AG20443 (cell line): ENCODE data around the gene TUT1.
"Not testable (repeated sequence)": the region's sequence is repeated elsewhere in the genome, so short reads cannot be mapped to it uniquely, and the experiment has no call there.

Experiments used
- DNase-seq: peaks from one replicate; pipeline ENCODE4 v3.0.0; 2012; ENCODE audit warnings: low spot score, mixed read lengths

The TUT1 gene, protein sequence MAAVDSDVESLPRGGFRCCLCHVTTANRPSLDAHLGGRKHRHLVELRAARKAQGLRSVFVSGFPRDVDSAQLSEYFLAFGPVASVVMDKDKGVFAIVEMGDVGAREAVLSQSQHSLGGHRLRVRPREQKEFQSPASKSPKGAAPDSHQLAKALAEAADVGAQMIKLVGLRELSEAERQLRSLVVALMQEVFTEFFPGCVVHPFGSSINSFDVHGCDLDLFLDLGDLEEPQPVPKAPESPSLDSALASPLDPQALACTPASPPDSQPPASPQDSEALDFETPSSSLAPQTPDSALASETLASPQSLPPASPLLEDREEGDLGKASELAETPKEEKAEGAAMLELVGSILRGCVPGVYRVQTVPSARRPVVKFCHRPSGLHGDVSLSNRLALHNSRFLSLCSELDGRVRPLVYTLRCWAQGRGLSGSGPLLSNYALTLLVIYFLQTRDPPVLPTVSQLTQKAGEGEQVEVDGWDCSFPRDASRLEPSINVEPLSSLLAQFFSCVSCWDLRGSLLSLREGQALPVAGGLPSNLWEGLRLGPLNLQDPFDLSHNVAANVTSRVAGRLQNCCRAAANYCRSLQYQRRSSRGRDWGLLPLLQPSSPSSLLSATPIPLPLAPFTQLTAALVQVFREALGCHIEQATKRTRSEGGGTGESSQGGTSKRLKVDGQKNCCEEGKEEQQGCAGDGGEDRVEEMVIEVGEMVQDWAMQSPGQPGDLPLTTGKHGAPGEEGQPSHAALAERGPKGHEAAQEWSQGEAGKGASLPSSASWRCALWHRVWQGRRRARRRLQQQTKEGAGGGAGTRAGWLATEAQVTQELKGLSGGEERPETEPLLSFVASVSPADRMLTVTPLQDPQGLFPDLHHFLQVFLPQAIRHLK

GRCh38 chr11:62591448-62592145, at the start of gene TUT1:
Gene TUT1, minus strand, starts transcription at chr11:62591523. Its CDS starts 38 bp downstream, at chr11:62591485.
- DNase-seq: peak; percentile 93

DNA sequence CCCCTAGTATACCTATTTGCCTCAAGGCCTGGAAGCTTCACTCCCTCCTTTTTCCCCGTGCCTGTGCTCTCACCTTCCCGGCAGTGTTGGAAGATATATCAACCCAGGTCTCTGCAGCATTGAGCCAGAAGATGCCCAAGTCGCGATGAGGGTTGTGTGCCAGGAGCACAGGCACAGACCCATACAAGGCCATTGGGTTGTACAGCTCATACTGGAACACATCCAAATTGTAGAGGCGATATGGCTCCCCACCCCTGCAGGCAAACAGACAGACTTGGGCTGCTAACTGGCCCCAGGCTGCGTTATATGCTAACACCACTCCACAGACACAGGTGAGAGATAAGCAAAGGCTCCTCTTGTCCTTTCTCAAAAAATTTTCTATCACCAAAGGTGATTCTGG, 41.2 kb upstream of the TUT1 start:
- DNase-seq: no peak

DNA sequence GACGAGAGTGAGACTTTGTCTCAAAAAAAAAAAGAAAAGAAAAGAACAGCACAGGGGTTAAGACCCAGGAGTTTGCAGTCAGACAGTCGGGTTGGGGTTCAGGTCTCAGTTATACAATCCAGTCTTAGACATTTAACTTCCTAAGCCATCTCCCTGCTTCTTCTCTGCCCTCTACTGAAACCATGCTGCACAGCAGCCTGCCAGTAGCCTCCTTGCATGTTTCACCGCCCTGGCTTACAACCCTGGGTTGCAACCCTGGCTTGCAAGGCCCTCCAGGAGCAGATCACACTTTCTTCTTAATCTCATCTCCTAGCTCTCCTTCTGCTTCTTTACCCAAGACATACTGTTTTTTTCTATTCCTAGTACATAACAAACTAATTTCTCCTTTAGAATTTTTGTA, 36.4 kb upstream of the TUT1 start:
- DNase-seq: no peak

DNA sequence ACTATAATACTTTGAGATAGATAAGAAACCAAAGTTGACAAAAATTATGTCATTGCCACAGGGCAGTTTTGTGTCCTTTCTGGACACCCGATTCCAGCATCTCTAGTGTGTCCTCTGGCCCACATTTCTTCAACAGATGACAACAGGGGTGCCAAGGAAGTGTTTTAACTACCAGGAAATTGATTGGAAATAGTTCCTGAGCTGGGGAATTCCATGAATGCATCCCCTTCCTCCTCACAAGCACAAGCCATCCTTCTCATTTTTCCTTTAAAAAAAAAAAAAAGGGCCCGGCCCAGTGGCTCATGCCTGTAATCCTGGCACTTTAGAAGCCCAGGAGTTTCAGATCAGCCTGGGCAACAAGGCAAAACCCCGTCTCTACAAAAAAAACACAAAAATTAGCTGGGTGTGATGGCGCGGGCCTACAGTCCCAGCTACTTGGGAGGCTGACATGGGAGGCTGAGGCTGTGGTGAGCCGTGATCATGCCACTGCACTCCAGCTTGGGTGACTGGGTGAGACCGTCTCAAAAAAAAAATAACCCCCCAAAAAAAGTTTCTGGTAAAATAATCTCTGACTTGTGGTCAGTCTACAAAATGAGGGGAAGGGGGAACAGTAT, 31.3 kb upstream of the TUT1 start:
- DNase-seq: no peak

DNA sequence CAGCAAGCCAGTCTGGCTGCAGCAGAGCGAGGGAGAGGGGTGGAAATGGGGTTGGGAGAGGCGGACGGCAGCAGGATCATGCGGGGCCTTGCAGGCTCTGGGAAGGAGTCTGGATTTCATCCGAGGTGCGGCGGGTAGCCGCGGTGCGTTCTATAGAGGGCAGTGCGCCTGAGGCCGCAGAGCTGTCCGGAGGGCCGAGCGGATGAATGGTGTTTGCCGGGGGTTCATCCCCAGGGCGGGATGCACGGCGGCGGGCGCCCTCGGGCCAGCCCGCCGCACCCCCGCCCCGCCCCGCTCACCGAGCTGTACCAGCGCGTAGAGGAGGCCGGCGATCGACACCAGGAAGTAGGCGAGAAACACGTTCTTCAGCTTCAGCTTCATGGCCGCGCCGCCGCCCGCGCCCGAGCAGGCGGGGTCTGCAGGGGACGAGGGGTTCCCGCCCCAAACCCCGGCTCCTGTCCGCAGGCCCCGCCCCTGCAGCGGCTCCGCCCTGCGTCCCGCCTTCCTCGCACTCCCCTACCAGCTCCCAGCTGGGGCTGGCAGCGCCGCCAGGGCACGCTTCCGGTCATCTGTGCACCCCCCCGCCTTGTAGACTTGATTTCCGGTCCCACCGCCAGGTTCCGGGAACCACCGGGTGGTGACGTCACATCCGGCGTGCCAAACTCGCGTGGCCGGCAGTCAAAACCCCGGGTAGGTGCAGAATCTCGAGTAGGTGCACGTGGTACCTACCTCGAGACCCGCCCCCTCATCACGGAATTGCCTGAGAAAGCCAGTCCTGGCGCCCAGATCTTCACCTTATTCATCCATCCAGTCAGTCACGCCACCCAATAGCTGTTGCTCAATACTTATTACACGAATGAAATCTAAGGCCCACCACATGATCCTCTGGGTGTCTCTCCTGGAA, 30.5 kb upstream of the TUT1 start, which contains the start of gene B3GAT3:
B3GAT3 (minus strand) TSS at position 420 of the 904 bp plus-strand sequence; CDS start at position 381, 39 bp downstream.
- DNase-seq: peak; percentile 99

- no peak for DNase-seq
Observed at GRCh38 chr11:62621027-62621566, 29.8 kb upstream of the TUT1 start.

DNA sequence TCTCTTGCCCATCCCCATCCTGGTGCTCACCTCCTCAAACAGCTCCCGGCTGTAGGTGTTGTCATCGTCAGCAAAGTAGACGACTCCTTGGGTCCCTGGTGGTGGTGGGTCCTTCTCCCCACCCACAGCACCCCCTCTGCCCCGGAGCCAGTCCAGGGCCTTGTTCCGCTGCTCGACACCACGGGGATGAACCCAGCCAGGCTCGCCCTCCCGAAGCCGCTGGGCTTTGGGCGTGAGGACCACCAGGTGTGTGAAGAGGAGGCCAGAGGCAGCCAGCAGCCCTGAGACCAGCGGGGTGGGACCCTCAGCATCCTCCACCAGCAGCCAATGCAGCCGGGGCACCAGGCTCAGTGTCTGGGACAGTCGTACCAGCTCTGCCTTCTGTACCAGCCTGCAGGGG, 25.6 kb upstream of the TUT1 start:
- DNase-seq: not testable (repeated sequence)

- DNase-seq: no peak
Observed at GRCh38 chr11:62615521-62615920, 24.2 kb upstream of the TUT1 start.

GRCh38 chr11:62614275-62614674, 23.0 kb upstream of the TUT1 start:
- no peak for DNase-seq

- no peak for DNase-seq
Observed at GRCh38 chr11:62613291-62613778, 22.0 kb upstream of the TUT1 start.

DNA sequence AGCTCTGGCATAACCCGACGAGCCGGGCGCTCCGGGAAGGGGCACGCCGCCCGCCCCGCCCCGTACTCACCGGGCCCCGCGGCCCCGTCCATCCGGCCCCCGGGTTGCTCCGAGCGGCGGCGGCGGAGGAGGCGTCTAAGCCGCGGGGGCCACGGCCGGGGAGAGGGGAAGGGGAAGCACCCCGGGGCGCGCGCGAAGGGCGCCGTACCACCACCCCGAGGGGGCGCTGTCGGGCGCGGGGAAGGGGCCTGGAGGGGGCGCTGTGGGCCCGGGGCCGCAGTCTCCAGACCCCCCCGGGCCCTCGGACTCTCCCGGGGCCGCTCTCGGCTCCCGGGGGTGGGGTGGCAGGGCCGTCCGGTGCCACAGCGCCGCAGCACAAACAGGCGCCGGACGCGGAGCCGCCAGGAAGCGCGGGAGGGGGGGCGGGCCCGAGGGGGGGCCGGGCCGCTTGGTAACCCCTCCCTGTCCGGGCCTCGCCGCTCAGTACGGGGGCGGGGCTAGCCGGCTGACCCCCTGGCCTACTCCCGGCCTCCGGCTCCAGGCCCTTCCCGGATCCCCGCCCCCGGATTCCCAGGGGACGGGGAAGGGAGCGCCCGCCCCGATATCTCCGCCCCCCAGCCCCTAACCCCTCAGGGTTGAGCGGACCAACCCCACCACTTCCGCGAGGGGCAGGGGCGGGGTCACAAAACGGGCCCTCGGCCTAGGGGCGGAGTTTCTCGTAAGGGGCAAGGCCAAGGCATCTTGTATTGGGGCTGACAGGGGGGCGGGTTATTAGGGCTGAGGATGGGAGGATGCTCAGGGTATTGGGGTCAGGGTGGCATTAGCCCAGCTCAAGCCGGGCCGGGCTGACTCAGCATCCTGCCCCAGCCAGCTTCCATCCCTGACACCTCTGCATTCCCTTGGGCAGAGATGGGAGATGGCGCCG, 21.3 kb upstream of the TUT1 start, which contains the start of the genes EML3 and ROM1:
EML3 (minus strand) TSS at position 410 of the 925 bp plus-strand sequence; CDS start at position 92, 318 bp downstream.
ROM1 (plus strand) TSS at position 892 of the 925 bp plus-strand sequence; CDS start at position 917, 25 bp downstream.
- DNase-seq: peak; percentile 95

- peak; percentile 75 for DNase-seq
Observed at GRCh38 chr11:62611705-62612365, 20.5 kb upstream of the TUT1 start.

DNA sequence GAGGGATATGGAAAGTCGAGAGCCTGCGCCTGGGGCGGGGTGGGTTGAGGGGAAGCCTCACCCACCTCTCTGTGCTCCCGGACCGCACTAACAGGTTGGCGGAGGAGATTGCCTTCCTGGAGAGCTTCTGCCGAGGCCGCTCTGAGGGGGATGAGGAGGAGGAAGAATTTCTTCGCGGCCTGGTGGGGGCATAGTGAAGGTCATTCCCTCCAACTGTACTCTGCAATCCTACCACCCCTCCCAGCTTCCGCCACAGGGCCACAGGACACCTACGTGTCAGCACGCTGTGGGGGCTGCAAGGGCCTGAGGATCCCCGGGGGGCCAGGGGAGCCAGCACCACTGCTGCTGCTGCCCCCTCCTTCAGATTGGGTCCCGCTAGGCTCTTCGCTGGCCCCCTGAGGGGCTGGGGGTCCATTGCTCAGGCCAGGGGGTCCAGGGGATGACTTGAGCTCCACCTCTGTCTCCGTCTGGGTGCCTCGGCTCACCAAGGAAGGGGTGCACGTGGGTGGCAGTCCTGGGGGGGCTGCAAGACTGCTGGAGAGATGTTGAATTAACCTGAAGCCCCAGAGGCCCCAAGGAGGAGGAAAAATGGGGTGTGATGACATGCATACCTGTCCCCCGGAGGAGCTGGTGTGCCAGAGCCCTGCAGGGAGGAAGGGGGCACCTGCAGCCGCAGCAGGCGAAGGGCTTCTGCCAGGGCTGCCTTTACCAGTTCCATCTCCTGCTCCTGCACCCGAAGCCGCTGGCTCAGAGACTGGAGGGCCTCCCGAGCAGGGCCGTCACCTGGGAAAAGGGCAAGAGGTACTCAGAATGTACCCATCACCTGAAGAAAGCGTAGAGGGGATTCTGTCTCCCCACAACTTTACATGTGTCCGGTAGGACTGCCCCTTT, 19.7 kb upstream of the TUT1 start:
- no peak for DNase-seq

GRCh38 chr11:62610403-62610802, 19.1 kb upstream of the TUT1 start:
- DNase-seq: no peak

DNA sequence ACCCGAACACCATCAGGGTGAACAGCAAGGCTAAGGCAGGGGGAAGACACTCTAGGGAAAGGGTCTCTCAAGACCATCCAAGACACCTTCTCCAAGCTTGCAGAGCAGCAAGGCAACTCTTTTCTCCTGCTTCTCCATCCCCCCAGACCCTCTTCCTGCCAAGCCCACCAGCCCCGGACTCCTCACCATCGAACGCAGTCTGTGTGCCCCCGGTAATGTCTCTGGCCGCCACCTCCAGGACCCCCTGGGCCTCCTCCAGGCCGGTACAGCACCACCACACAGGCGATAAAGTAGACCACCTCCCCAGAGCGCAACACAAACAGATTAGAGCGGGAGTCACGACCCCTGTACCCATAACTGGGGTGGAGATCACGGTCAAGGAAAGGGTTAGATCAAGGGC, 17.5 kb upstream of the TUT1 start:
- DNase-seq: no peak

DNA sequence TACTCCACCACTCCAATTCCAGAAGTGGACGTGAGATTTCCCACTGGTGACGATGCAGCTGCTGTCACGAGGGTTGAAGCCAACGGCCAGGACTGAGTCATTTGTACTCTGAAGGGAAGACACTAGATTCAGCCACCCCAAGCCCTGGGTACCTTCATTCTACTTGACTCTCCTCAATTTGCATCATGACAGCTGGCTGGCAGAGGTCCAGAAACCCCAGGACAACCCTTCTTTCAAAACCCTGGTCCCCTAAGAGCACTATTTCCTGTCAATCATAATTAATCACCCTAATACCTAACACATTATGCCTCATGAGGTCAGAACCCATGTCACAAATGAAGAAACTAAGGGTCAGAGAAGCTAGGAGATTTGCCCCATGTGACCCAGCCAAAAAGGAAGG, 16.4 kb upstream of the TUT1 start:
- DNase-seq: no peak

GRCh38 chr11:62605902-62606301, 14.6 kb upstream of the TUT1 start:
- no peak for DNase-seq
